HG02885 (cell line): ENCODE results near the gene RNF213.

ENCODE experiments used
- ATAC-seq: cut with Tn5 transposase; IDR thresholded peaks from one replicate; pipeline ENCODE4 v1.9.1; 2021; ENCODE audit warnings: mild to moderate bottlenecking; ENCODE audit not compliant: unreplicated experiment, poor library complexity

The RNF213 gene

GRCh38 chr17:80363120-80363515 is 102.5 kb downstream of the RNF213 start:
- ATAC-seq = no peak

GRCh38 chr17:80363518-80364090 is 103.0 kb downstream of the RNF213 start:
- no peak for ATAC-seq

GRCh38 chr17:80364091-80364691 is 103.5 kb downstream of the RNF213 start:
- no peak for ATAC-seq

- ATAC-seq = no peak
Observed at GRCh38 chr17:80365001-80365965, 104.6 kb downstream of the RNF213 start.

- ATAC-seq = no peak
Observed at GRCh38 chr17:80365983-80366382, 105.3 kb downstream of the RNF213 start.

GRCh38 chr17:80367503-80367902 is 106.9 kb downstream of the RNF213 start:
- no peak for ATAC-seq

- no peak for ATAC-seq
Observed at GRCh38 chr17:80371196-80371595, 110.5 kb downstream of the RNF213 start.

- ATAC-seq = no peak
Observed at GRCh38 chr17:80372456-80372855, 111.8 kb downstream of the RNF213 start.

- no peak for ATAC-seq
Observed at GRCh38 chr17:80372922-80373570, 112.4 kb downstream of the RNF213 start.

- no peak for ATAC-seq
Observed at GRCh38 chr17:80374039-80374731, 113.5 kb downstream of the RNF213 start.

- ATAC-seq = no peak
Observed at GRCh38 chr17:80374732-80375585, 114.3 kb downstream of the RNF213 start.

- no peak for ATAC-seq
Observed at GRCh38 chr17:80376531-80376930, 115.9 kb downstream of the RNF213 start.

GRCh38 chr17:80377798-80378197 is 117.1 kb downstream of the RNF213 start:
- no peak for ATAC-seq

- no peak for ATAC-seq
Observed at GRCh38 chr17:80379348-80379747, 118.7 kb downstream of the RNF213 start.

GRCh38 chr17:80380068-80380467 is 119.4 kb downstream of the RNF213 start:
- no peak for ATAC-seq

- no peak for ATAC-seq
Observed at GRCh38 chr17:80380555-80381002, 119.9 kb downstream of the RNF213 start.

GRCh38 chr17:80381416-80381923 is 120.8 kb downstream of the RNF213 start:
- no peak for ATAC-seq

GRCh38 chr17:80382446-80382845 is 121.8 kb downstream of the RNF213 start:
- ATAC-seq = no peak

- ATAC-seq = no peak
Observed at GRCh38 chr17:80382956-80383355, 122.3 kb downstream of the RNF213 start.
